Measurements from ENCODE around the gene SMURF2.
"Not testable (repeated sequence)": the region's sequence is repeated elsewhere in the genome, so short reads cannot be mapped to it uniquely, and the experiment has no call there.

Gene SMURF2

DNA sequence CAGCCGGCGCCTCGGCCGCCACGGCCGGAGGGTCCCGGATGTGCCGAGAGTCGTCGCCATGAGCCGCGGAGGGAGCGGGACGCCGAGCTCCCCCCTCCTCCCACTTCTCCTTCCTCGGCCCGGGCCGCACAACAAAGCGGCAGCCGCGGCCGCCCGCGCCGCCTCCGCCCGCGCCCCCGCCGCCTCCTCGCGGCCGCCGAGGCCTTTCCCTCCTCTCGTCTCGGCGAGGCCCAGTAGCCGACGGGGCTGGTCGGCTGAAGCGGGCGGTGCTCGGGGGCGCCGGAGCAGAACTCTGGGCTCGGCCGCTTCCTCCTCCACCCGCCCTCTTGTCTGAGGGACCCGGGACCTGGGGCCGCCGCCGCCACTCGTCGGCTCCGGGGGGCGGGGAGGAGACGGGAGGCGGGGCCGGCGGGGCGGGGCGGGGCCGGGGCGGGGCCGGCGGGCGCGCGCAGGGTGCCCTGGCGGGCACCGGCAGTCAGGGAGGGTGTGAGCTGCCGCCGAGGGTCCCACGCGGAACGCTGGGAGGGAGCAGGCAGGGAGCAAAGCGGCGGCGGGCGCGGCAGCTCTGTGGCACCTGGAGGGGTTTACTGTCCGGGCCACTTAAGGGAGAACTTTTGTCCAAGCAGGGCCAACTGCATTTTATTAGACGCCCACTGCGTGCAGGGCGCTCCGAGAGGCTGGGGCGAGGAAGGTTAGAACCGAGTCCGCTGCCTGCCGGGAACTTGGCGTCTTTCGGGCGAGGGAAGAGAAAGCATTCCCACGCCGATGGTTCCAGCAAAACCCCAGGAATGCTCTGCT lies at the start of gene SMURF2:
SMURF2 (minus strand) TSS at position 332 of the 798 bp plus-strand sequence. CDS start 427 bp downstream, outside the sequence.
- DNase-seq, result peak; percentile 63 to 74

- no peak for DNase-seq
Observed at GRCh38 chr17:64709481-64709880, 47.4 kb upstream of the SMURF2 start.

DNA sequence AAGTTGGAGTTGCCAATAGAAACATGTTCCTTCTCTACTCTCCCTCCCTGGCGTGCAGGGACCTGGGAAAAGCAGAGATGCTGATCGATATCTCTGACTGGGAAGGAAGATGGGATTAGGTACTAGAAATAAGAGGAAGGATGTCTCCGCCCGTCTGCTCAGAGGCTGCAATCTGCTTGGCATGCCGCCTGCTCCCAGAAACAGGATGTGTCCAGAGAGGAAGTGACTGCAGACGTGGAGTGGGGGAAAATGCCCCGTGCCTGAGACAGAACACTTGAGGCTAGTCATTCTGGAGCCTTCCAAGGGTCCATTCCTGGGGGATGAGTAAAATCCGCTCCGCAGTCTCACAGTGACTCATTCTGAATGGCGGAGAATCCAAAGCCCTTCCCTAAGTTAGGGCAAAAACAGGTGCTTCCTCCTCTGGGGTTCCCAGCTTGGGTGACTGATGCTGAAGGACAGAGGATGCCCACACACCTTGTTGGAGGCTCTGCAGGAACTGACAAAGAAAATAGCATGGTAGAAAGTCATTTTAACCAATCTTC lies 45.0 kb upstream of the SMURF2 start:
- peak; percentile 9 to 22 for DNase-seq

GRCh38 chr17:64706224-64707049 lies 44.3 kb upstream of the SMURF2 start:
- DNase-seq, result no peak

DNA sequence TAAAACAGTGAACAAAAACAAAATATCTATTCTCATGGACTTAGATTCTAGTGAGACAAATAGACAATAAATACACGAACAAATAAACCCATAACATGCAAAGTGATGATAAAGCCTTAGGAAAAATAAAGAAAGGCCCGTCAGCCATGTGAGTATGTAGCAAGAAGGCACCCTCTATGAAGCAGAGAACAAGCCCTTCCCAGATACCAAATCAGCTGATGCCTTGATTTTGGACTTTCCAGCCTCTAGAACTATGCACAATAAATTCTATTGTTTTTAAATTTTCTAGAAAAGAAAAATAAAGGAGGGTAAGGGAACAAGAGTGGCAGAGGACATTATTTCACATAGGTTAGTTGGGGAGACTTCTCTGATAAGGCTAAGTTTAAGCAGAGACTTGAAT lies 40.7 kb upstream of the SMURF2 start:
- no peak for DNase-seq

- no peak for DNase-seq
Observed at GRCh38 chr17:64698725-64699124, 36.6 kb upstream of the SMURF2 start.

- DNase-seq, result peak in 1 of 2 donors; percentile 10
Observed at GRCh38 chr17:64694207-64694606, 32.1 kb upstream of the SMURF2 start.

DNA sequence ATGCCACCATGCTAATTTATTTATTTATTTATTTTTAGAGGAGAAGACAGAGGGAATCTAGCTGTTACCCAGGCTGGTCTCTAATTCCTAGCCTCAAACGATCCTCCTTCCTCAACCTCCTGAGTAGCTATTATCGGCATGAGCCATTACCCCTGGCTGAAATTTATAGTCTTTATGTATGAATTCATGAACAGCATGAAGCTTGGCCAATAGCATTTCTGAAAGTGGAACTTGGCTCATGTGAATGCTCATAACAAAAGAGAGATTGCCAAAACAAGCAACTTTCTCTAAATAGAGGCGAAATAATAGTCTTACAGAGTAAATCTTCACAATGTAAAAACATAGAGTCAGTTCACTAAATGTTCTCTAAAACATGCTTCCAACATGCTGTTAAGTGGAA lies 30.1 kb upstream of the SMURF2 start:
- DNase-seq, result no peak

- DNase-seq, result no peak
Observed at GRCh38 chr17:64689106-64689505, 27.0 kb upstream of the SMURF2 start.

GRCh38 chr17:64688481-64688880 lies 26.4 kb upstream of the SMURF2 start:
- DNase-seq, result no peak

DNA sequence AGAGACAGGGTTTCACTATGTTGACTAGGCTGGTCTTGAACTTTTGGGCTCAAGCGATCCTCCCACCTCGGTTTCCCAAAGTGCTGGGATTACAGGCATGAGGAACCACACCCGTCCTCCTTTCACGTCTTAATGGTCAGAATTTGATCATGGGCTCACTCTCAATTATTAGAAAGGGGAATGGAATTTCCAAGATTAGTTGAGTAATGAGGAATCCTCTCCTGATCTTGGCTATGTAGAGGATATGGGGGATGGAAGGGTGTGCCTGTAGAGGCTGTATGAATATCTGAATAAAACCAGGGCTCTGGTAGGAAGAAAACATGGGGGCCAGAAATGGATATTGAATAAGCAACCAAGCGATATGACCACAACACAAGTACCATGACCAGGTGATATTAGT lies 25.9 kb upstream of the SMURF2 start:
- no peak for DNase-seq

DNA sequence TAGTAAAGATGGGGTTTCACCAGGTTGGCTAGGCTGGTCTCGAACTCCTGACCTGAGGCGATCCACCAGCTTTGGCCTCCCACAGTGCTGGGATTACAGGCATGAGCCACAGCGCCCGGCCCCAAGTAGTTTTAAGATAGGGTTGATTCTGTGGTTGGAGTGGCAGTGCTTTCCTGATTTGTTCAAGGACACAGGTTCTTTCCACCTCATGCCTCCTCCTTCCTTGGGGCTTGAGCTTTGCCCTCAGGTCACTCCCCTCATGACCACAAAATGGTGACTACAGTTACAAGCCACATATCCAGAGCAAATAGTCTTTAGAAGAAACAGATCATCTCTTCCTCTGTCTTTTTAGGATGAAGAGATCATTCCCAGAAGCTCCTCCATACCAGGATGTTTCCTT lies 25.3 kb upstream of the SMURF2 start:
- no peak for DNase-seq

- DNase-seq, result no peak
Observed at GRCh38 chr17:64686705-64687104, 24.6 kb upstream of the SMURF2 start.

GRCh38 chr17:64685705-64686104 lies 23.6 kb upstream of the SMURF2 start:
- DNase-seq, result no peak

GRCh38 chr17:64683796-64684195 lies 21.7 kb upstream of the SMURF2 start:
- no peak for DNase-seq

GRCh38 chr17:64682261-64683181 lies 20.4 kb upstream of the SMURF2 start:
- no peak for DNase-seq

DNA sequence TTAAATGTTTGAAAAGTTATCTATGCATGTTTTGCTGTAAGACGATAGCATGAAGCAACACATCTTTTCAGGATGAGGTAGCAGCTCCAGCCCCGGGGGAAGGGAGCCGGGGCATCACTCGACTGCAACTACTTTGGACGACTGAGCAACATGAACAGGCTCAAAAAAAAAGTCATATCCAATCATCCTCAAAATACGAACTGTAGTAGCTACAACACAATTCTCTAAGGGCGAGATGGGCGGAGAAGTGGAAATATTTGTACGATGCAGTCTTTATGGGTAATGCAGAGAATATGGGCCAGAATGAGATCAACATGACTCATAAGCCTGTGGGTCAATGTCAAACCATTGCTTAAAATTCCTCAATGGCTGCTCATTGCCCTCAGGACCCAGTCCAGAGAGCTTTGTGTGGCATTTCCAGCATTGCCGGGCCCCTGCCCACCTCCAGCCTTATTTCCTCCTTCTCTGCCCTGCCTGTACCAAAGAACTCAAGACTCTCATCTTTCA lies 17.7 kb upstream of the SMURF2 start:
- no peak for DNase-seq

DNA sequence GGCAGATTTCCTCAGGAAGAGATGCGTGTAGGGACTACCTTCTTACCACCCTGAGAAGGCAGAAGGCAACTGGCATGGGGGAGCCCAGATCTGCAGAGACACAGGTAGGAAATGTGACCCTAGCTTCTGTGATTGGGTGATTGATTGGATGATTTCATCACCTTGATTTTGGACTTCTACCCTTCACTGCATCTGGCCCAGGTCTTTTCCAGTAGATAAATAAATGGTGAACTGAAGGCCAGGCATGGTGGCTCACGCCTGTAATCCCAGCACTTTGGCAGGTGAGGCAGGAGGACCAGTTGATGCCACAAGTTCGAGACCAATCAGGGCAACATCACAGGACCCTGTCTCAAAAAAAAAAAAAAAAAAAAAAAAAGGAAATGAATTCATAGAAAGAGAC lies 14.7 kb upstream of the SMURF2 start:
- DNase-seq, result no peak

GRCh38 chr17:64670843-64671590 lies 8.9 kb upstream of the SMURF2 start:
- not testable (repeated sequence) for DNase-seq

DNA sequence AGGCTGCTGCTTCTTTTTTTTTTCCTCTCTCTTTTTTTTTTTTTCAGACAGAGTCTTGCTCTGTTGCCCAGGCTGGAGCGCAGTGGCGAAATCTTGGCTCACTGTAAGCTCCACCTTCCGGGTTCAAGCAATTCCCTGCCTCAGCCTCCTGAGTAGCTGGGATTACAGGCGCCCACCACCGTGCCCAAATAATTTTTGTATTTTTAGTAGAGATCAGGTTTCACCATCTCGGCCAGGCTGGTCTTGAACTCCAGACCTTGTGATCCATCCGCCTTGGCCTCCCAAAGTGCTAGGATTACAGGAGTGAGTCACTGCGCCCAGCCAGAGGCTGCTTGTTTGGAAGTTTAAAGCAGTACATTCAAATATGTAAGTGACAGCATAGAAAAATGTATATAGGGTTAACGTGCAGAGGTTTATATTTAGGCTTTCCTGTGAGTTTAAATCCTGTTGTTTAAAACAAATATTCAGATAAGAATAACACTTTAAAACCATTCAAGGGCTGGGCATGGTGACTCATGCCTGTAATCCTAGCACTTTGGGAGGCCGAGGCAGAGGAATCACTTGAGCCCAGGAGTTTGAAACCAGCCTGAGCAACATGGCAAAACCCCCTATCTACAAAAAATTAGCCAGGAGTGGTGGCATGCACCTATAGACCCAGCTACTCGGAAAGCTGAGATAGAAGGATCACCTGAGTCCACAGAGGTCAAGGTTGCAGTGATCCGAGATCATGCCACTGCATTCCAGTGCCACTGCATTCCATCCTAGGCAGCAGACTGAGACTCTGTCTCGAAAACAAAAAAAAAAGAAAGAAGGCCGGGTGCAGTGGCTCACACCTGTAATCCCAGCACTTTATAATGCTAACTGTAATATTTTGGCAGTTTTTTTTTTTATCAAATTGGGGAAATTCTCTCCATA lies 6.0 kb upstream of the SMURF2 start:
- DNase-seq, result not testable (repeated sequence)
